NCI-H69 (cell line): Measurements from ENCODE around the gene PGF.

ENCODE experiments used
- DNase-seq: peaks from one replicate; lab custom pipeline; 2025; lab: John Stamatoyannopoulos, UW

Gene PGF

DNA sequence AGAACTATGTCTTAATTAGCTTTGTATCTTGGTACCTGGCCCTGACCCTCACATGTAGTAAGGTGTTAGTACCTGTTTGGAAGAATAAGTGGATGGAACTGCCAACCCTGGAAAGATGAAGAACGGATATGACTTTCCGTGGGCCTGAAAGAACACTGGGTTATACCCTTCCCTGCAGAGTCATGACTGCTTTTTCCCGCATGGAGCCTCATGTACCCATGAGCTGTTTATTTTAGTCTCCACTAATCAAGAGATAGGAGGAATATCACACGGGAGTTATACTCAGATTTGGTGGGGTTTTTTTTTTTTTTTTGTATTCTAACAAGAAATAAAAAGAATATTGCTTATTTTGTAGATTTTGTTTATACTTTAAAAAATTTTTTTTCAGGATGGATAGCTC lies 57.8 kb downstream of the PGF start:
- no peak for DNase-seq

DNA sequence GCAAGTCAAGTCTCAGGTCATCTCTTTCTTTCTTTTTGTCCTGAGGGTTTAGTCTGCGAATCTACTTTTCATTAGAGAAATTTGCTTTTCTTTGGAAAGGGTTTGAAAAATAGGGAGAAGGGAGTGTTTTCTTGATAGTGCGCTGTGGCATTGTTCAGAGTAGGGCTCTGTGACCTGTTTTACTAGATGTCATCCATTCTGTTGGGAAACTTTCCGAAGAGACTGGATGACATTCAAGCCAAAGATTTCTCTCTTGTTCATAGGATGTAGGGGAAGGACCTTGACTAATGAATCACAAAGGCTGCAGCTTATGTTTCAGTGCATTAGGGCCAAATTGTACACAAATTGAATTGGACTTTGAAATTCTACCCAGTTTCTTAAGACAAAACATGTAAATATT lies 59.0 kb downstream of the PGF start:
- no peak for DNase-seq

DNA sequence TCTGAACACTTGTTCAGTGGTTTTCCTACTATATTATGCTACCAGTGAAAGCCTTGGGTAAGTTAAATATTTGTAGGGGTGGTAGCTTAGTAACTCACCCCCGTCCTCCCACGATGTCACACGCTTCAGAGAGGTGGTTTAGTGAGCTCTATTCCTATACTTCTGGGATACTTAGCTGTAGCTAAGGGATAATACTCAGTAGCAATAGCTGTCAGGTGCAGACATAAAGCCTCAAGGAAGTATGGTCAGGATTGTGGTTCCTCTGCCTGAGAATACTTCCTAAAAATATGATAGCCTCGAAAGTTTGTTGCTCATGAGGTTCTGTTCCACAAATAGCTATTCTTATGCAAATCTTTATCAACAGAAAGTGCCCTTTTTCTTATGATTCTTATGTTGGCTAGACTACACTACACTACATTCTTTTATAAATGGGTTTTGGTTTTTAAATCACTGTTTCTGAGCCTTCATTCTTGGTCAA lies 61.7 kb downstream of the PGF start:
- DNase-seq: no peak

DNA sequence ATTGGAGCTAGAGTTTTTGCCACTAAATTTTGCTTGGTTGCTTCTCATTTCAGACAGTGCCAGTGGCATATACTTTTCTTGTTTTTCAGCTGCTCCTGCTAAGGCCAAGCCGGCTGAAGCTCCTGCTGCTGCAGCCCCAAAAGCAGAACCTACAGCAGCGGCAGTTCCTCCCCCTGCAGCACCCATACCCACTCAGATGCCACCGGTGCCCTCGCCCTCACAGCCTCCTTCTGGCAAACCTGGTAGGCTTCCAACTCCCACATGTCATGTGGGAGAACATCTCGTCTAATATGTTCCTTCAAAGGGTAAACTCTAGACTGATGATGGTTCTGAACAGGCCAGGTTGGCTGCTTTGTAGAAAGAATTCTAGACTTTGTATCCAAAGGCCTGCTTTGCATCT lies 62.7 kb downstream of the PGF start:
- no peak for DNase-seq

DNA sequence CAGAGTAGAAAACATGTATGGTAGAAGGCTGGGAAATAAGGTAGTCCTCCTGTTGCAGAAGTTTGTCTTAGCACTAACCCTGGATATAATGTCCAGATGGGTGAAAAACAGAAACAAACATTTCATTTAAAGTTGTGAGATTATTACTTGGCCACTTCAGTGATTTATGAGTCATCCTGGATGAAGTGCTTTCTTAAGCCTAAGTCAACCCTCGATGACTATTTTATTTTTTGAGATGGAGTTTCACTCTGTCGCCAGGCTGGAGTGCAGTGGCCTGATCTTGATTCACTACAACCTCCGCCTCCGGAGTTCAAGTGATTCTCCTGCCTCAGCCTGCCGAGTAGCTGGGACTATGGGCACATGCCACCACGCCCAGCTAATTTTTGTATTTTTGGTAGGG lies 63.5 kb downstream of the PGF start:
- DNase-seq: no peak
